Tongue (tissue), 2 donors: ENCODE measurements around the gene HSD3B7. TPM values are rescaled to one million over a fixed set of nuclear protein-coding genes. Genes with fewer than 3 reads are reported as not detected.

Experiments
- DNase-seq: peaks from one replicate; pipeline ENCODE4 v3.0.0-alpha.2; 2015
- total RNA-seq: library from RNA; depleted of rRNA; stranded (reverse); fragments of >200 nt; gene quantifications from one replicate; pipeline ENCODE4 v1.2.3, GENCODE V29; 2014

HSD3B7 gene
- total RNA-seq, 1 donor from 2014 or later, result 15.9 TPM

GRCh38 chr16:30982548-30983288 is 2.3 kb upstream of the HSD3B7 start:
- DNase-seq, result no peak

GRCh38 chr16:30983289-30983889 is 1.6 kb upstream of the HSD3B7 start:
- no peak for DNase-seq

- no peak for DNase-seq
Observed at GRCh38 chr16:30983898-30984610, 953 bp upstream of the HSD3B7 start.

- DNase-seq, result peak; percentile 69
Observed at GRCh38 chr16:30985401-30986128, 558 bp downstream of the HSD3B7 start.

GRCh38 chr16:30986129-30986991 is 1.4 kb downstream of the HSD3B7 start:
- no peak for DNase-seq

- no peak for DNase-seq
Observed at GRCh38 chr16:30987581-30988190, 2.7 kb downstream of the HSD3B7 start.

- DNase-seq, result no peak
Observed at GRCh38 chr16:30989469-30990047, 4.6 kb downstream of the HSD3B7 start.

GRCh38 chr16:30990105-30990504 is 5.1 kb downstream of the HSD3B7 start:
- DNase-seq, result no peak

- DNase-seq, result no peak
Observed at GRCh38 chr16:30991052-30991451, 6.0 kb downstream of the HSD3B7 start.

GRCh38 chr16:30992276-30992780 is 7.3 kb downstream of the HSD3B7 start:
- DNase-seq, result no peak

- no peak for DNase-seq
Observed at GRCh38 chr16:30992931-30993816, 8.2 kb downstream of the HSD3B7 start.

- DNase-seq, result no peak
Observed at GRCh38 chr16:30995927-30996323, 10.9 kb downstream of the HSD3B7 start.

- DNase-seq, result peak; percentile 31
Observed at GRCh38 chr16:30996324-30996984, 11.4 kb downstream of the HSD3B7 start.

- peak; percentile 74 for DNase-seq
Observed at GRCh38 chr16:30996985-30997724, 12.1 kb downstream of the HSD3B7 start.

GRCh38 chr16:30997725-30998711 is 13.0 kb downstream of the HSD3B7 start:
- DNase-seq, result no peak

GRCh38 chr16:30998852-30999761 is 14.1 kb downstream of the HSD3B7 start:
- DNase-seq, result no peak
